A549 (cell line): ENCODE results near the gene ZNF319. TPM values are rescaled to one million over a fixed set of nuclear protein-coding genes. Genes with fewer than 3 reads are reported as not detected.

Experiments
- ATAC-seq, 2 experiments: fragments of 200-7000 bp in 1 of 2; fragments of >200 bp in 1 of 2; cut with Nextera tagmentation in 1 of 2; cut with Tn5 transposase in 1 of 2; 3 replicates each; pipeline versions ENCODE4 v1.8.0 to v1.9.1; 2018 to 2020; ENCODE audit warnings: mild to moderate bottlenecking in 1 of 2, moderate library complexity in 1 of 2
- CTCF ChIA-PET: fragments of 300-600 bp; sonication (Branson Sonifier 250); formaldehyde crosslinking; extraction: SDS; loops from one replicate; lab custom pipeline; 2021; ENCODE audit warnings: antibody characterized with exemption, inconsistent platforms; lab: Yijun Ruan, JAX
- POLR2A ChIA-PET: fragments of 350-600 bp; formaldehyde crosslinking; extraction: SDS; loops from one replicate; lab custom pipeline; 2021; ENCODE audit warnings: antibody characterized with exemption, inconsistent platforms; lab: Yijun Ruan, JAX
- DNase-seq, 2 experiments: peaks; one replicate each; pipeline versions ENCODE4 v3.0.0 to v3.0.0-alpha.2; 2011 to 2016; ENCODE audit warnings: low read depth in 1 of 2, low spot score in 1 of 2
- FAIRE-seq: peaks from 2 replicates; lab custom pipeline; 2011; peaks lifted over from hg19 to GRCh38; lab: Jason Lieb, UNC
- H3K27ac ChIP-seq, 2 experiments: fragments of >200 bp; sonication (Bioruptor Twin); formaldehyde crosslinking; 3 replicates each; pipeline ENCODE4 v1.5.1; 2016 to 2017
- H3K4me1 ChIP-seq: fragments of >200 bp; sonication (Bioruptor Twin); formaldehyde crosslinking; 3 replicates; pipeline ENCODE4 v1.6.1; 2016
- H3K4me2 ChIP-seq: fragments of >200 bp; sonication (Bioruptor Twin); formaldehyde crosslinking; 3 replicates; pipeline ENCODE4 v1.6.1; 2016
- H3K4me3 ChIP-seq: fragments of >200 bp; sonication (Bioruptor Twin); formaldehyde crosslinking; 3 replicates; pipeline ENCODE4 v1.5.1; 2016
- H3K9me3 ChIP-seq: fragments of >200 bp; sonication (Bioruptor Twin); formaldehyde crosslinking; 3 replicates; pipeline ENCODE4 v1.6.1; 2016
- CBX2 ChIP-seq: fragments of 200-600 bp; sonication (generic); IDR thresholded peaks from 2 replicates; pipeline ENCODE4 v1.6.1; 2016; ENCODE audit warnings: low read depth, mild to moderate bottlenecking, borderline replicate concordance
- EHF ChIP-seq: fragments of 250-450 bp; sonication (Bioruptor Pico); IDR thresholded peaks from 2 replicates; pipeline ENCODE4 v1.5.0; 2020; ENCODE audit warnings: mild to moderate bottlenecking
- EHMT2 ChIP-seq: fragments of 200-600 bp; sonication (generic); IDR thresholded peaks from 2 replicates; pipeline ENCODE4 v1.6.1; 2016; ENCODE audit warnings: antibody characterized with exemption, low read depth, mild to moderate bottlenecking, moderate library complexity
- FOSB ChIP-seq: fragments of 250-450 bp; sonication (Bioruptor Pico); IDR thresholded peaks from 2 replicates; pipeline ENCODE4 v1.5.0; 2020; ENCODE audit warnings: mild to moderate bottlenecking, moderate library complexity
- HOXB5 ChIP-seq: fragments of 250-450 bp; sonication (Bioruptor Pico); IDR thresholded peaks from 2 replicates; pipeline ENCODE4 v1.5.0; 2020; ENCODE audit warnings: mild to moderate bottlenecking, moderate library complexity
- KDM1A ChIP-seq: fragments of 200-600 bp; sonication (generic); IDR thresholded peaks from 2 replicates; pipeline ENCODE4 v1.6.1; 2016; ENCODE audit warnings: low read depth, mild to moderate bottlenecking
- KDM5A ChIP-seq: fragments of 200-600 bp; sonication (generic); IDR thresholded peaks from 2 replicates; pipeline ENCODE4 v1.6.1; 2016; ENCODE audit warnings: antibody characterized with exemption, mild to moderate bottlenecking
- NFE2L2 ChIP-seq: fragments of 150-350 bp; conservative IDR thresholded peaks from 2 replicates; pipeline ENCODE4 v1.6.1; 2014; ENCODE audit warnings: low read length
- NPAS2 ChIP-seq: fragments of 250-450 bp; sonication (Bioruptor Pico); IDR thresholded peaks from 2 replicates; pipeline ENCODE4 v1.8.0; 2022; ENCODE audit warnings: mild to moderate bottlenecking, moderate library complexity, borderline replicate concordance
- PBX3 ChIP-seq: IDR thresholded peaks from 2 replicates; pipeline ENCODE4 v1.6.1; 2012
- RARB ChIP-seq: fragments of 250-450 bp; sonication (Bioruptor Pico); IDR thresholded peaks from 2 replicates; pipeline ENCODE4 v1.8.0; 2021; ENCODE audit warnings: mild to moderate bottlenecking, moderate library complexity
- RCOR1 ChIP-seq: fragments of 150-350 bp; IDR thresholded peaks from 2 replicates; pipeline ENCODE4 v1.6.1; 2014; ENCODE audit warnings: antibody characterized with exemption, low read length, low read depth
- SREBF2 ChIP-seq: fragments of 450-650 bp; IDR thresholded peaks from 2 replicates; pipeline ENCODE4 v1.6.1; 2014; ENCODE audit warnings: mild to moderate bottlenecking, moderate library complexity
- TFCP2L1 ChIP-seq: fragments of 250-450 bp; sonication (Bioruptor Pico); IDR thresholded peaks from 2 replicates; pipeline ENCODE4 v1.5.0; 2021; ENCODE audit warnings: mild to moderate bottlenecking
- ZC3H11A ChIP-seq: fragments of 450-650 bp; IDR thresholded peaks from 2 replicates; pipeline ENCODE4 v1.6.1; 2014; ENCODE audit warnings: antibody characterized with exemption, mild to moderate bottlenecking
- ZNF302 ChIP-seq: fragments of 250-450 bp; sonication (Bioruptor Pico); IDR thresholded peaks from 2 replicates; pipeline ENCODE4 v1.9.0; 2021; ENCODE audit warnings: inconsistent platforms, mild to moderate bottlenecking, moderate library complexity
- WGBS: methylation state at CpG from one replicate; pipeline ENCODE4 v1.1.6; 2017; ENCODE audit errors: missing lambda C conversion rate; 5-methylcytosine and 5-hydroxymethylcytosine counted together
- polyA plus RNA-seq, 4 experiments: library from polyadenylated mRNA; depleted of rRNA in 3 of 4; stranded (reverse); fragments of >200 nt; fragmentation: RNase III in 1 of 4; extraction: RNeasy Plus Mini Kit Qiagen cat#74134 plus additional on column Dnase treatment in 1 of 4; gene quantifications; 2 replicates in 3 of 4; 3 replicates in 1 of 4; pipeline ENCODE4 v1.2.3, GENCODE V29; 2011 to 2017
- TF ChIP-seq, protein P1 (sequence below): fragments of 200-600 bp; sonication (generic); IDR thresholded peaks from 2 replicates; pipeline ENCODE4 v1.6.1; 2016; ENCODE audit warnings: antibody characterized with exemption, mild to moderate bottlenecking, moderate library complexity
- TF ChIP-seq, protein P2 (sequence below): fragments of 250-450 bp; sonication (Bioruptor Pico); IDR thresholded peaks from 2 replicates; pipeline ENCODE4 v1.5.0; 2020; ENCODE audit warnings: low read depth, mild to moderate bottlenecking, moderate library complexity

Gene ZNF319
- polyA plus RNA-seq, 2 of the 4 experiments (the other 2 are of a cell fraction), result 10.8 to 11.3 TPM

- 93% methylated on average over 15 of the region's 16 CpGs for WGBS
- H3K27ac ChIP-seq, result no peak overlapping the region
- ATAC-seq (no peak), DNase-seq (no peak), FAIRE-seq (no peak)
- H3K4me3 ChIP-seq, result no peak overlapping the region
- H3K9me3 ChIP-seq, result no peaks in the 10 kb centered on the region
- ChIA-PET POLR2A (no interaction called here), CTCF (interaction anchor here (0.5 kb wide), 1 partner anchor 20 kb away, joined by 4 read pairs; no protein-coding TSS in a partner anchor)
- H3K4me1 ChIP-seq, result no peaks in the 10 kb centered on the region
- TF ChIP-seq KDM5A, result no peak
- TF ChIP-seq NPAS2, result no peak
- TF ChIP-seq FOSB (CRISPR knock-in tag), result no peak
- TF ChIP-seq RARB (CRISPR knock-in tag), result no peak
- TF ChIP-seq, protein P1, sequence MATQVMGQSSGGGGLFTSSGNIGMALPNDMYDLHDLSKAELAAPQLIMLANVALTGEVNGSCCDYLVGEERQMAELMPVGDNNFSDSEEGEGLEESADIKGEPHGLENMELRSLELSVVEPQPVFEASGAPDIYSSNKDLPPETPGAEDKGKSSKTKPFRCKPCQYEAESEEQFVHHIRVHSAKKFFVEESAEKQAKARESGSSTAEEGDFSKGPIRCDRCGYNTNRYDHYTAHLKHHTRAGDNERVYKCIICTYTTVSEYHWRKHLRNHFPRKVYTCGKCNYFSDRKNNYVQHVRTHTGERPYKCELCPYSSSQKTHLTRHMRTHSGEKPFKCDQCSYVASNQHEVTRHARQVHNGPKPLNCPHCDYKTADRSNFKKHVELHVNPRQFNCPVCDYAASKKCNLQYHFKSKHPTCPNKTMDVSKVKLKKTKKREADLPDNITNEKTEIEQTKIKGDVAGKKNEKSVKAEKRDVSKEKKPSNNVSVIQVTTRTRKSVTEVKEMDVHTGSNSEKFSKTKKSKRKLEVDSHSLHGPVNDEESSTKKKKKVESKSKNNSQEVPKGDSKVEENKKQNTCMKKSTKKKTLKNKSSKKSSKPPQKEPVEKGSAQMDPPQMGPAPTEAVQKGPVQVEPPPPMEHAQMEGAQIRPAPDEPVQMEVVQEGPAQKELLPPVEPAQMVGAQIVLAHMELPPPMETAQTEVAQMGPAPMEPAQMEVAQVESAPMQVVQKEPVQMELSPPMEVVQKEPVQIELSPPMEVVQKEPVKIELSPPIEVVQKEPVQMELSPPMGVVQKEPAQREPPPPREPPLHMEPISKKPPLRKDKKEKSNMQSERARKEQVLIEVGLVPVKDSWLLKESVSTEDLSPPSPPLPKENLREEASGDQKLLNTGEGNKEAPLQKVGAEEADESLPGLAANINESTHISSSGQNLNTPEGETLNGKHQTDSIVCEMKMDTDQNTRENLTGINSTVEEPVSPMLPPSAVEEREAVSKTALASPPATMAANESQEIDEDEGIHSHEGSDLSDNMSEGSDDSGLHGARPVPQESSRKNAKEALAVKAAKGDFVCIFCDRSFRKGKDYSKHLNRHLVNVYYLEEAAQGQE, result no peak
- TF ChIP-seq RCOR1, result no peak
- no peak for TF ChIP-seq CBX2
- TF ChIP-seq EHMT2, result no peak
- TF ChIP-seq SREBF2, result no peak
- TF ChIP-seq HOXB5 (CRISPR knock-in tag), result no peak
- no peak for TF ChIP-seq PBX3
- TF ChIP-seq ZNF302 (CRISPR knock-in tag), result no peak
- no peak for TF ChIP-seq EHF (CRISPR knock-in tag)
- no peak for TF ChIP-seq ZC3H11A
- no peak for TF ChIP-seq KDM1A
- TF ChIP-seq, protein P2, sequence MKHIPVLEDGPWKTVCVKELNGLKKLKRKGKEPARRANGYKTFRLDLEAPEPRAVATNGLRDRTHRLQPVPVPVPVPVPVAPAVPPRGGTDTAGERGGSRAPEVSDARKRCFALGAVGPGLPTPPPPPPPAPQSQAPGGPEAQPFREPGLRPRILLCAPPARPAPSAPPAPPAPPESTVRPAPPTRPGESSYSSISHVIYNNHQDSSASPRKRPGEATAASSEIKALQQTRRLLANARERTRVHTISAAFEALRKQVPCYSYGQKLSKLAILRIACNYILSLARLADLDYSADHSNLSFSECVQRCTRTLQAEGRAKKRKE (CRISPR knock-in tag), result no peak
- H3K4me2 ChIP-seq, result no peak overlapping the region
These were observed 42.5 kb upstream of the ZNF319 start for GRCh38 chr16:58042886-58043515.

GRCh38 chr16:58042001-58042885 is 41.8 kb upstream of the ZNF319 start:
- H3K4me2 ChIP-seq, result no peak overlapping the region
- TF ChIP-seq NFE2L2 (no peak), TFCP2L1 (CRISPR knock-in tag) (no peak)
- ChIA-PET POLR2A (no interaction called here), CTCF (interaction anchor here (0.5 kb wide), 1 partner anchor 20 kb away, joined by 4 read pairs; no protein-coding TSS in a partner anchor)
- no peak overlapping the region for H3K4me3 ChIP-seq
- ATAC-seq (no peak), DNase-seq (no peak), FAIRE-seq (no peak)
- 90% methylated on average over 11 of the region's 22 CpGs for WGBS
- H3K27ac ChIP-seq, result no peak overlapping the region
- H3K4me1 ChIP-seq, result no peaks in the 10 kb centered on the region
- no peaks in the 10 kb centered on the region for H3K9me3 ChIP-seq
